Mesothelial cell of epicardium (in vitro differentiated cells): ENCODE results near the gene PGM3. TPM values are rescaled to one million over a fixed set of nuclear protein-coding genes. Genes with fewer than 3 reads are reported as not detected.
A peak's percentile ranks its signal among the peaks of the same experiment; 100 is the strongest.
"Not testable (repeated sequence)": the region's sequence is repeated elsewhere in the genome, so short reads cannot be mapped to it uniquely, and the experiment has no call there.

ENCODE experiments used
- DNase-seq, 2 experiments: peaks; one replicate each; pipeline ENCODE4 v3.0.0; 2021; ENCODE audit warnings: low spot score in 2 of 2; ENCODE audit not compliant: unreplicated experiment in 2 of 2
- H3K27ac Mint-ChIP-seq: 2 replicates; pipeline ENCODE4 v1.8.0; 2021; ENCODE audit warnings: mixed read lengths
- H3K27me3 Mint-ChIP-seq: 2 replicates; pipeline ENCODE4 v1.8.0; 2021; ENCODE audit warnings: low read depth, mixed read lengths
- H3K36me3 Mint-ChIP-seq: 2 replicates; pipeline ENCODE4 v1.8.0; 2021; ENCODE audit warnings: mixed read lengths
- H3K4me1 Mint-ChIP-seq: 2 replicates; pipeline ENCODE4 v1.8.0; 2021; ENCODE audit warnings: mixed read lengths
- H3K4me3 Mint-ChIP-seq: 2 replicates; pipeline ENCODE4 v1.8.0; 2021; ENCODE audit warnings: mild to moderate bottlenecking, moderate library complexity, mixed read lengths
- H3K9me3 Mint-ChIP-seq: 2 replicates; pipeline ENCODE4 v1.8.0; 2021; ENCODE audit warnings: mixed read lengths
- CTCF ChIP-seq: fragments of 200-600 bp; sonication (generic); IDR thresholded peaks from one replicate; pipeline ENCODE4 v1.5.0; 2021; ENCODE audit warnings: antibody characterized with exemption; ENCODE audit not compliant: unreplicated experiment
- total RNA-seq: library from RNA; stranded (reverse); gene quantifications from 3 replicates; pipeline ENCODE4 v1.2.1, GENCODE V29; 2021

The PGM3 gene
- total RNA-seq, 1 donor from 2014 or later, result 67.0 TPM

- Mint-ChIP-seq H3K27me3 (no peaks in the 10 kb centered on the region), H3K27ac (no peak overlapping the region), H3K4me1 (peaks cover 3% of the 10 kb centered on the region), H3K4me3 (no peak overlapping the region), H3K9me3 (no peaks in the 10 kb centered on the region), H3K36me3 (peaks cover 10% of the 10 kb centered on the region)
- no peak for TF ChIP-seq CTCF
- DNase-seq, result no peak
Measured at GRCh38 chr6:83199863-83200225, 6.8 kb upstream of the PGM3 start.

GRCh38 chr6:83199173-83199862 lies 6.3 kb upstream of the PGM3 start:
- Mint-ChIP-seq H3K27me3 (no peaks in the 10 kb centered on the region), H3K9me3 (no peaks in the 10 kb centered on the region), H3K4me3 (no peak overlapping the region), H3K27ac (no peak overlapping the region), H3K4me1 (peaks cover 8% of the 10 kb centered on the region), H3K36me3 (peaks cover 10% of the 10 kb centered on the region)
- no peak for DNase-seq
- TF ChIP-seq CTCF, result no peak

- peaks cover 10% of the 10 kb centered on the region for H3K36me3 Mint-ChIP-seq
- H3K4me1 Mint-ChIP-seq, result peaks cover 12% of the 10 kb centered on the region
- no peak for DNase-seq
- H3K27me3 Mint-ChIP-seq, result no peaks in the 10 kb centered on the region
- no peaks in the 10 kb centered on the region for H3K9me3 Mint-ChIP-seq
- H3K27ac Mint-ChIP-seq, result no peak overlapping the region
- H3K4me3 Mint-ChIP-seq, result no peak overlapping the region
- TF ChIP-seq CTCF, result no peak
Measured at GRCh38 chr6:83198486-83199172, 5.6 kb upstream of the PGM3 start.

- DNase-seq, result peak; percentile 21 to 53
- Mint-ChIP-seq H3K4me1 (peaks cover 30% of the 10 kb centered on the region), H3K27ac (peak overlapping the region; percentile 22), H3K9me3 (no peaks in the 10 kb centered on the region), H3K27me3 (no peaks in the 10 kb centered on the region), H3K4me3 (peak overlapping the region; percentile 99), H3K36me3 (peaks cover 20% of the 10 kb centered on the region)
- TF ChIP-seq CTCF, result no peak
Measured at GRCh38 chr6:83193747-83194566, 892 bp upstream of the PGM3 start.

GRCh38 chr6:83192456-83192855 lies 609 bp downstream of the PGM3 start:
- H3K27ac Mint-ChIP-seq, result peak overlapping the region; percentile 99
- peaks cover 19% of the 10 kb centered on the region for H3K36me3 Mint-ChIP-seq
- H3K4me3 Mint-ChIP-seq, result peak overlapping the region; percentile 99
- no peak for TF ChIP-seq CTCF
- DNase-seq, result no peak
- H3K9me3 Mint-ChIP-seq, result no peaks in the 10 kb centered on the region
- H3K4me1 Mint-ChIP-seq, result peaks cover 30% of the 10 kb centered on the region
- no peaks in the 10 kb centered on the region for H3K27me3 Mint-ChIP-seq

GRCh38 chr6:83191974-83192373 lies 1.1 kb downstream of the PGM3 start:
- not testable (repeated sequence) for H3K27ac Mint-ChIP-seq, DNase-seq, H3K27me3 Mint-ChIP-seq, H3K9me3 Mint-ChIP-seq
- peak overlapping the region; percentile 99 for H3K4me3 Mint-ChIP-seq
- peaks cover 30% of the 10 kb centered on the region for H3K4me1 Mint-ChIP-seq
- H3K36me3 Mint-ChIP-seq, result peaks cover 15% of the 10 kb centered on the region
